Liver (tissue), 9 donors: ENCODE results near the gene RNF187. TPM values are rescaled to one million over a fixed set of nuclear protein-coding genes. Genes with fewer than 3 reads are reported as not detected.
A peak's percentile ranks its signal among the peaks of the same experiment; 100 is the strongest.

ENCODE experiments used
- DNase-seq: peaks from one replicate; pipeline ENCODE4 v3.0.0-alpha.2; 2017; ENCODE audit warnings: low spot score
- H3K27ac ChIP-seq, 2 donors: one replicate each; pipeline ENCODE4 v1.7.0; 2013; ENCODE audit warnings: inconsistent platforms in 2 of 2, low read length in 2 of 2, control low read depth in 1 of 2, low read depth in 1 of 2, mild to moderate bottlenecking in 1 of 2
- H3K27me3 ChIP-seq, 4 donors: one replicate each; pipeline versions ENCODE4 v1.6.1 to v1.7.0; 2013; ENCODE audit warnings: low read length in 3 of 4, inconsistent platforms in 1 of 4, mild to moderate bottlenecking in 1 of 4, moderate library complexity in 1 of 4; ENCODE audit not compliant: control insufficient read depth in 4 of 4, insufficient read depth in 4 of 4
- H3K36me3 ChIP-seq, 4 donors: one replicate each; pipeline versions ENCODE4 v1.6.1 to v1.7.0; 2013; ENCODE audit warnings: low read length in 3 of 4, mild to moderate bottlenecking in 3 of 4, low read depth in 1 of 4, moderate library complexity in 1 of 4; ENCODE audit not compliant: control insufficient read depth in 4 of 4, insufficient read depth in 3 of 4
- H3K4me1 ChIP-seq, 4 donors: one replicate each; pipeline versions ENCODE4 v1.6.1 to v1.7.0; 2013; ENCODE audit warnings: low read length in 3 of 4, mild to moderate bottlenecking in 3 of 4, moderate library complexity in 1 of 4; ENCODE audit not compliant: control insufficient read depth in 4 of 4, insufficient read depth in 4 of 4
- H3K4me3 ChIP-seq, 3 donors: one replicate each; pipeline versions ENCODE4 v1.6.1 to v1.7.0; 2013; ENCODE audit warnings: low read length in 3 of 3, control low read depth in 1 of 3, low read depth in 1 of 3, mild to moderate bottlenecking in 1 of 3
- H3K9ac ChIP-seq, 2 donors: one replicate each; pipeline ENCODE4 v1.7.0; 2013; ENCODE audit warnings: low read length in 2 of 2, mild to moderate bottlenecking in 2 of 2, moderate library complexity in 2 of 2, control low read depth in 1 of 2, low read depth in 1 of 2
- H3K9me3 ChIP-seq, 4 donors: one replicate each; pipeline versions ENCODE4 v1.6.1 to v1.7.0; 2013; ENCODE audit warnings: low read length in 3 of 4; ENCODE audit not compliant: control insufficient read depth in 4 of 4
- CTCF ChIP-seq: fragments of 150-350 bp; IDR thresholded peaks from 2 replicates; pipeline ENCODE4 v1.5.1; 2017; ENCODE audit warnings: improper control_type of control experiment, low read depth, low read length; ENCODE audit not compliant: missing input control
- EGR1 ChIP-seq, 2 donors: IDR thresholded peaks; 2 replicates each; pipeline ENCODE4 v1.6.1; 2016 to 2018; ENCODE audit warnings: antibody characterized with exemption in 2 of 2, low read depth in 2 of 2
- FOXA1 ChIP-seq: IDR thresholded peaks from 2 replicates; pipeline ENCODE4 v1.6.1; 2016; ENCODE audit warnings: antibody characterized with exemption
- FOXA2 ChIP-seq: IDR thresholded peaks from 2 replicates; pipeline ENCODE4 v1.6.1; 2016; ENCODE audit warnings: antibody characterized with exemption
- GABPA ChIP-seq, 2 donors: IDR thresholded peaks in 1 of 2; conservative IDR thresholded peaks in 1 of 2; 2 replicates each; pipeline ENCODE4 v1.6.1; 2016; ENCODE audit warnings: antibody characterized with exemption in 2 of 2, mild to moderate bottlenecking in 1 of 2, moderate library complexity in 1 of 2
- HNF4A ChIP-seq, 2 donors: conservative IDR thresholded peaks; 2 replicates each; pipeline ENCODE4 v1.6.1; 2016; ENCODE audit warnings: antibody characterized with exemption in 2 of 2, mild to moderate bottlenecking in 2 of 2
- HNF4G ChIP-seq: IDR thresholded peaks from 2 replicates; pipeline ENCODE4 v1.6.1; 2016; ENCODE audit warnings: antibody characterized with exemption
- JUND ChIP-seq, 2 donors: IDR thresholded peaks; 2 replicates each; pipeline ENCODE4 v1.6.1; 2016; ENCODE audit warnings: antibody characterized with exemption in 2 of 2
- MAX ChIP-seq: IDR thresholded peaks from 2 replicates; pipeline ENCODE4 v1.6.1; 2016; ENCODE audit warnings: antibody characterized with exemption
- RAD21 ChIP-seq, 2 donors: IDR thresholded peaks; 2 replicates each; pipeline ENCODE4 v1.6.1; 2016; ENCODE audit warnings: antibody characterized with exemption in 2 of 2, mild to moderate bottlenecking in 2 of 2
- REST ChIP-seq: IDR thresholded peaks from 2 replicates; pipeline ENCODE4 v1.6.1; 2016; ENCODE audit warnings: antibody characterized with exemption, mild to moderate bottlenecking
- RXRA ChIP-seq, 2 donors: IDR thresholded peaks; 2 replicates each; pipeline ENCODE4 v1.6.1; 2017 to 2018; ENCODE audit warnings: antibody characterized with exemption in 2 of 2, mild to moderate bottlenecking in 1 of 2
- SP1 ChIP-seq: IDR thresholded peaks from 2 replicates; pipeline ENCODE4 v1.6.1; 2018; ENCODE audit warnings: antibody characterized with exemption, mild to moderate bottlenecking
- TAF1 ChIP-seq: conservative IDR thresholded peaks from 2 replicates; pipeline ENCODE4 v1.6.1; 2016; ENCODE audit warnings: antibody characterized with exemption, mild to moderate bottlenecking
- YY1 ChIP-seq: IDR thresholded peaks from 2 replicates; pipeline ENCODE4 v1.6.1; 2016; ENCODE audit warnings: antibody characterized with exemption, mild to moderate bottlenecking
- ZBTB33 ChIP-seq: IDR thresholded peaks from 2 replicates; pipeline ENCODE4 v1.6.1; 2016; ENCODE audit warnings: antibody characterized with exemption
- WGBS: extraction: QIAGEN DNeasy Blood & Tissue Kit; methylation state at CpG from one replicate; pipeline ENCODE4 v1.1.7; 2013; 5-methylcytosine and 5-hydroxymethylcytosine counted together
- polyA plus RNA-seq, 2 donors: library from polyadenylated mRNA; stranded (reverse) in 1 of 2; unstranded in 1 of 2; fragments of 200-250 nt in 1 of 2; fragments of >200 nt in 1 of 2; fragmentation: Nextera tagmentation in 1 of 2; extraction: Ambion mirVana in 1 of 2; gene quantifications; one replicate each; pipeline versions ENCODE4 v1.2.1 to v1.2.3, GENCODE V29; 2013 to 2015
- total RNA-seq, 2 donors: library from RNA; depleted of rRNA; stranded (reverse); fragments of >200 nt; gene quantifications; one replicate each; pipeline ENCODE4 v1.2.3, GENCODE V29; 2014
- donor health status: healthy.
- donor health status: healthy.
- donor health status: healthy.
- donor health status: healthy.
- donor health status: healthy.

Gene RNF187
- total and polyA plus RNA-seq, 4 donors, result 18.7 to 32.0 (median 23.5) TPM

- Histone ChIP-seq H3K9me3 (no peaks in the 10 kb centered on the region), H3K27ac (no peak overlapping the region), H3K4me3 (no peak overlapping the region), H3K36me3 (no peaks in the 10 kb centered on the region), H3K4me1 (no peaks in the 10 kb centered on the region), H3K9ac (no peak overlapping the region), H3K27me3 (peaks cover 0 to 12% (median 3%) of the 10 kb centered on the region in 4 donors)
- WGBS, result 63% methylated on average over 5 of the region's 5 CpGs
- TF ChIP-seq JUND (IDR thresholded peaks at IDR 0.05) (no peak), EGR1 (IDR thresholded peaks at IDR 0.05; ENCODE audit: low read depth in 2 of 2) (no peak), RXRA (IDR thresholded peaks at IDR 0.05) (no peak), HNF4A (conservative IDR thresholded peaks at IDR 0.05) (no peak), CTCF (peak; percentile 32), SP1 (no peak), TAF1 (no peak), RAD21 (IDR thresholded peaks at IDR 0.05) (peak; percentile 57 to 74), FOXA2 (no peak), FOXA1 (no peak), REST (no peak), YY1 (no peak), MAX (no peak), ZBTB33 (no peak), HNF4G (no peak)
- DNase-seq, result no peak
These were observed 15.3 kb upstream of the RNF187 start for GRCh38 chr1:228471762-228472398.

- no peak for DNase-seq
- Histone ChIP-seq H3K36me3 (no peaks in the 10 kb centered on the region), H3K27me3 (peaks cover 0 to 10% (median 1%) of the 10 kb centered on the region in 4 donors), H3K9ac (no peak overlapping the region), H3K4me3 (no peak overlapping the region), H3K9me3 (no peaks in the 10 kb centered on the region), H3K4me1 (no peaks in the 10 kb centered on the region), H3K27ac (no peak overlapping the region)
- WGBS, result 60% methylated on average over 7 of the region's 7 CpGs
- no peak for TF ChIP-seq ZBTB33
- TF ChIP-seq RXRA (IDR thresholded peaks at IDR 0.05), result no peak
- TF ChIP-seq HNF4G, result no peak
- TF ChIP-seq YY1, result no peak
- TF ChIP-seq REST, result no peak
- TF ChIP-seq HNF4A (conservative IDR thresholded peaks at IDR 0.05), result no peak
- TF ChIP-seq GABPA (IDR thresholded peaks at IDR 0.05 in 1 of 2, conservative IDR thresholded peaks at IDR 0.05 in 1 of 2), result no peak
These were observed 14.5 kb upstream of the RNF187 start for GRCh38 chr1:228472655-228473054.
